Stimulated activated CD8-positive, alpha-beta memory T cell treated with anti-CD3 and anti-CD28 coated beads, Interleukin-2, amount 100 ng/mL, for 48 hours (primary cell): ENCODE measurements around the gene MCAT.
A peak's percentile ranks its signal among the peaks of the same experiment; 100 is the strongest.

Source experiments
- DNase-seq, 2 donors: peaks; one replicate each; pipeline ENCODE4 v3.0.0-alpha.2; 2020; ENCODE audit warnings: low read depth in 2 of 2

The MCAT gene, protein sequence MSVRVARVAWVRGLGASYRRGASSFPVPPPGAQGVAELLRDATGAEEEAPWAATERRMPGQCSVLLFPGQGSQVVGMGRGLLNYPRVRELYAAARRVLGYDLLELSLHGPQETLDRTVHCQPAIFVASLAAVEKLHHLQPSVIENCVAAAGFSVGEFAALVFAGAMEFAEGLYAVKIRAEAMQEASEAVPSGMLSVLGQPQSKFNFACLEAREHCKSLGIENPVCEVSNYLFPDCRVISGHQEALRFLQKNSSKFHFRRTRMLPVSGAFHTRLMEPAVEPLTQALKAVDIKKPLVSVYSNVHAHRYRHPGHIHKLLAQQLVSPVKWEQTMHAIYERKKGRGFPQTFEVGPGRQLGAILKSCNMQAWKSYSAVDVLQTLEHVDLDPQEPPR

DNA sequence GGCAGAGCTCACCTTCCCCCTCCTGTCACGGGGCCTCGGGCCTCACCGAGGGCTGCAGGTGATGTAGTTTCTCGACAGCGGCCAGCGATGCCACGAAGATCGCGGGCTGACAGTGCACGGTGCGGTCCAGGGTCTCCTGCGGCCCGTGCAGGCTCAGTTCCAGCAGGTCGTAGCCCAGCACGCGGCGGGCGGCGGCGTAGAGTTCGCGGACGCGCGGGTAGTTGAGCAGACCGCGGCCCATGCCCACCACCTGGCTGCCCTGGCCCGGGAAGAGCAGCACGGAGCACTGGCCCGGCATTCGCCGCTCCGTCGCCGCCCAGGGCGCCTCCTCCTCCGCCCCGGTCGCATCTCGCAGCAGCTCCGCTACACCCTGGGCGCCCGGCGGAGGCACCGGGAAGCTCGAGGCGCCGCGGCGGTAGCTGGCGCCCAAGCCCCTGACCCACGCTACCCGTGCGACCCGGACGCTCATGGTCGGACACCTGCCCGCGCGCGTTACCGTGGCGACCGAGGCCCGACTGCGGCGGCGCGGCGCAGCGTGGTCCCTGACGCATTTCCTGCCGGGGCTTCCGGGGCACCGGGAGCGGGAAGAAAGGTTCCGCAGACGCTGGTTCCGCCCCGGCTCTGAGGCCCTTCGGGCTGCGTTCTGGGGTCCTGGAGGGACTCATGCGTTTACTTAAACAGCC lies at the start of gene MCAT:
Gene MCAT, minus strand, starts transcription at position 519 of the 683 bp plus-strand sequence. Its CDS starts 50 bp downstream, at position 469.
- DNase-seq = peak; percentile 81 to 82

DNA sequence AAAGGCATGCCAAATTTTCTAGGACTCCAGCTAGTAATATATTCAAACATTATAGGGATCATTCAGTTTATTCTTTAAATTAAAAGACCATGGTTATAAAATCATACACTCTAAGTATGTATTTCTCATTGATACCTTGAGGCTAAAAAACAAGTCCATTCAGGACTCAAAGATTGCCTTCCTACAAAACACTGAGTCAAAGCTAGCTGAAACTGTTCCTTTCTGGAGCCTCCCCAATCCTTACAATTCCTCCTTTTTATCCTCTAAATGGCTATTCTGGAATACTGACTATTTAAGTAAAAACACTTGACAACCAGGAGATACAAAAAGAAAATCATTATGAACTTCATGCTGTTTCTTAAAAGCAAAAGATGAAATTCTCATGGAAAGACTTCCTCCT lies 48.6 kb upstream of the MCAT start:
- DNase-seq = no peak

DNA sequence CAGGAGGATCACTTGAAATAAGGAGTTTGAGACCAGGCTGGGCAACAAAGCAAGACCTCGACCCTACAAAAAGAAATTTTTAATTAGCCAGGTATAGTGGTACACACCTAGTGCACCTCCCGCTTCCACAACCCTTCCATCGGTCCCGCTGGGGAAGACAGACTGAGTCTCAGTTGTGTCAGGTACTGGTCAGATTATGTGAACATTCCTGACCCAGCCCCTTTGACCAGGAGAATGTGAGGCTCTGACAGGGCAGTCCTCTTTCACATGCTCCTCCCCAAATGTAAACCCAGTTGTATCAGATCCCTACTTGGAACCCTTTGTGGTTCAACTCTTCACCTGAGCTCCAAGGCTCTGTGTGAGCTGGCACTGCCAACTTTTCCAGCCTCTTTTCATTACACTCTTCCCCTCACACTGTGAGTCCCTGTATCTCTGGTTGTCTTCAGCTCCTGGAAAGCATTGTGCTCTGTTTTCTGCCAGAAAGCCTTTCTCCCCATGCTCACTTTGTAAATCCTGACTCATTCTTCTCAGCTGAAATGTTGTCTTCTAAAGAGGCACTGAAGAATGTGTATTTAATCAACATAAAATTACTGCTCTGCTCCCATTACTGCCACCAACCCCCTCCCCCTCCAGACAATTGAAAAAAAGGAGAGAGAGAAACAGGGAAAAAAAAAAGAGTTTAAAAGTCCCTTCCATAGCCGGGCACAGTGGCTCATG lies 45.8 kb upstream of the MCAT start:
- no peak for DNase-seq

DNA sequence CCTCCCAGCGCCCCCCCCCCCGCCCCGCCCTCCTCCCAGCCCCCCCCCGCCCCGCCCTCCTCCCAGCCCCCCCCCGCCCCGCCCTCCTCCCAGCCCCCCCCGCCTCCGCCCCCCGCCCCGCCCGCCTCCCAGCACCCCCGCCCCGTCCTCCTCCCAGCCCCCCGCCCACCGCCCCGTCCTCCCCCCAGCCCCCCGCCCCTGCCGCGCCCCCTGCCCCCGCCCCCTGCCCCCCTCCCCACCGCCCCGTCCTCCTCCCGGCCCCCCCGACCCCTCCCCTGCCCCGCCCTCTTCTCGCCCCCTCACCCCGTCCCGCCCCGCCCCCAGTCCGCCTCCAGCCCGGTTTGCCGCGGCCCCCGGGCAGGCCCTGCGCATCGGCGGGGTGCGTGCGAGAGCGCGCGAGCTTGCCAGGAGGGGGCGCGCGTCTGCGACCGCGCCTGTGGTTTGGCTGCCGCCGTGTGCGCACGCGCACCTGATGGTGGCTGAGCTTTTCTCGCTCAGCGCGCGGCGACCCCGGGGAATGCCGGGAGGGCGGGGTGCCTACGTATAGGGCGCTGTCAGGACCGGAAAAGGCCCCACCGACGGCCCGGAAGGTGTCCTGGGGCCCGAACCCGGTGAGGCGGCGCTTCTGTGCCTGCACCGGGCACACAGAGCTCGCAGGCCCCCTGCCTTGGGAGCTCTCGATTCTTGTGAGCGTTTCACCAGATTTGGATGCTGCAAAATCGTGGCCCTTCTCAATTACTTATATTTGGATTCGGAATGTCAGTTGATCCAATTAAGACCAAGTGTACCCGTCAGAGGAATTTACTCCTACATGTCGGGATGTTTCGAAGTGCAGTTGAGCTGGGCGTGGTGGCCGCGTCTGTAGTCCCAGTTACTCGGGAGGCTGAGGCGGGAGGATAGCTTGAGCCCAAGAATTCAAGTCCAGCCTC lies 44.2 kb upstream of the MCAT start:
- peak; percentile 95 to 97 for DNase-seq

DNA sequence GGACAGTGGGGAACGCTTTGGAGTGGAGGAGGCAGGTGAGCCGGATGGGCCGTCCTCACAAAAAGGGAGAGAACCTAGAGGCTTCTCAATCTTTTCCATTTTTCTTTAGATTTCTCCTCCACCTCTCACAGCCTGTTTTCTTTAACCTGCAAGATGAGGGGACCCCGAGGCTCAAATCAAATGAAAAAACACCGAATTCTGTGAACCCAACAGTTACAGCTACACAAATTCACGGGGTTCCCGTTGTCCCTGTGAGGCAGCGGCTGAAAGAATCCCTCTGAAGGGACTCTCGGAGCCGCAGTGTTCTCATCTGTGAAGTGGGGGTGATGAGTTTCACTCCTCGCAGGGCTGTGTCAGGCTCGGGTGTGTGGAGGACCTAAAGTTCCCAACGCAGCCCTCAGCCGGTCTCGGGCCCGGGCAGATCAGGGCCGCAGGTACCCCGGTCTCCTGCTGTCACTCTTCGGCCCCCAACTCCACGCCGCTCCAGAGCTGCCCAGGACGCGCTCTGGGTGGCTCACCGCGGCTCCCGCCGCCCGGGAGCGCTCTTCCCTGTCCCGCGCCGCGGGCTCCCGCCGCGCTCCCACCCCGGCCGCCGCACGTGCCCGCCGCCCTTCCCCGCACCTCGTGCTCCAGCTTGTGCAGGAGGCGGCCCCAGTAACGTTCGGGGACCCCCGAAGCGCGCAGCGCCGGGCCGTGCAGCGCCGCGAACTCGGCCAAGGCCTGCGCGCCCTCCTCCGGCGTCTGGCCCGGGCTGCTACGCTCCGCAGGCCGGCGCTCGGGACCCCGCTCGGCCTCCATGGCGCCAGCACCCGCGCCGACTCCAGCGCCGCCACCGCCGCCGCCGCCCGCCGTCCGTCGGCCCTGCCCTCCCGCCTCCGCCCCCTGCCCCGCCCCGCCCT lies 43.3 kb upstream of the MCAT start, which contains the start of gene TTLL12:
Gene TTLL12, minus strand, starts transcription at position 863 of the 899 bp plus-strand sequence. Its CDS starts 65 bp downstream, at position 798.
- DNase-seq = peak; percentile 36 to 46

DNA sequence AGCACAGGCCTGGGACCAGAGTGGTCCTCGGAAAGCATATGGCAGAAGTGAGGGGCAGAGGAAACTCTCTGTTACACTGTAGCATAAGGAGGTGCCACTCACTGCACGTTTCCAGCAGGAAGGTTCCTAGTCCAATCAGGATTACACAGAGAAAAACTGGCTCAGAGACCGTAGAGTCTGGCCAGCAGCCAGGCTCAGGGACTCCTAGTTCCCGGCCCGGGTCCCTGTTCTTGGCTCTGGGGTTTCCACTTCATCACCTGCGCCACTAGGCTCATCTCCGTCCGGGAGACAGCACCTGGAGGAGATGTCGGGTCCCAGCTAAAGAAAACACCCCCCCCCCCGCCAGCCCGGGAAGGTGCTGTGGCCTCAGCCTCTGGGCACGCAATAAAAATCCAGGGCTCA lies 42.7 kb upstream of the MCAT start:
- DNase-seq = no peak

DNA sequence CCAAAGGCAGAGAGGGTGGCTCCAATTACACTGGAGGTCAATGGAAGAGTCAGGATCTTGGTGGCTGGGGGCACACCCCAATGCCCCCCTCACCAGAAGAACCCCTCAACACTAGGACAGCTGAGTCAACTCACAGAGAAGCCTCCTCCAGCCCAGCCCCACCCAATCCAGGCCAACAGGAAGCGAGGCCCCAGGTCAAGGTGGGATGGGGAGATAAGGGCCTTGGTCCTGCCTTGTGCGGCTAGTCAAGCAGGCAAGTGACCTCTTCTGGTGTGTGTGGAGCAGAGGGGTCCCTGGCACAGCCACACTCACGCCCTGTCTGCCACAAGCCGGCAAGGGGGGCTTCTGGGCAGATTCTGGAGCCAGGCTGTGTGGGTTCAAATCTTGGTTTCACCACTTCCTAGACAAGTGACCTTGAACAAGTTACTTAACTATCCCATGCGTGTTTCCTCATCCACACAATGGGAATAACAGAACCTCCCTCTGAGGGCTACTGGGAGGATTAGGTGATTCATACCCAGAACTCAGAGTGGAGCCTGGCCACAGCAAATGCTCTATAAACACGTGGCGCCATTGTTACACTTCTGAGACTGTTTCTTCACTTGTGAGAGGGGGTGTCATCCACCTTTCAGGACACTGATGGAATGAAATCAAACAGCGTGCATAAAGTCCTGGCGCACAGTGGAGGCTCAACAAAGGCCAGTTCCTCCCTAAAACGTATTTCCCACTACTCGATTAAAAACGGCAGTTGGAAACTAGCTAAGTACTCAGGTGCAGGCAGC lies 40.5 kb upstream of the MCAT start:
- DNase-seq = no peak

DNA sequence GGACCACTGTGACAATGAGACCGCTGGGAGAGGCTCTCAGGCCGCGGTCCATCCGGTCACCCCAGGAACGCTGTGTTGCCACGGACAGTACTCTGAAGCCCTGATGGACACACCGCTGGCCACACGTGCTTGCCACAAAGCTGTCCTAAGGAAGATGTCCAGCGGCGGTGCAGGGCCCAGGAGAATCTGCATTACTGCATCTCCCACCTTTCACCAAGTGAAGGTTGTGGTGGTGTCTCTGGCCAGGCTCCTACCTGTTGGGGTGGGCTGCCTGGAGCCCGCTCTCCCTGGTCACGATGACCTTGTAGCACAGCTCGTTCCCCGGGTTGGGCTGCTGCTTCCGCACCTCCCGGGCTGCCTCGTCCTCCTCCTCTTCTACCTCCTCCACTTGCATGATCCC lies 39.5 kb upstream of the MCAT start:
- no peak for DNase-seq

DNA sequence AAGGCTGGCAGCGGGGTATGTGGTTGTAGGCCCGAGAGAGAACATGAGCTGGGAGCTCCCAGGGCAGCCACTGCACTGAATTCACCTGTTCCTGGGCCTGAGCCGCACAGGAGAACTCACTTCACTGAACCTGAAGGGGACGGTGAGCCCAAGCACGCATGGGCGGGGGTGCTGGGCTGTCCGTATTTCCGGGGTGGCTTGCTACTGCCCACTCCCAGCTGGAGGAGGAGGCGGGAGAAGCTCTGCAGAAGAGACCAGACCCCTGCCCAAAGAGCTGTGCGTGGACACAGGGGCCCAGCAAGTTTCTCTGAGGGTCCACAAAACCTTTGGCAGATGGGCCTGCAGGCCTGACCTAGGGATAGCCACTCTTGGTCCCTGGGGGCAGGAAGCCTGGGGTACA lies 38.9 kb upstream of the MCAT start:
- DNase-seq = no peak

DNA sequence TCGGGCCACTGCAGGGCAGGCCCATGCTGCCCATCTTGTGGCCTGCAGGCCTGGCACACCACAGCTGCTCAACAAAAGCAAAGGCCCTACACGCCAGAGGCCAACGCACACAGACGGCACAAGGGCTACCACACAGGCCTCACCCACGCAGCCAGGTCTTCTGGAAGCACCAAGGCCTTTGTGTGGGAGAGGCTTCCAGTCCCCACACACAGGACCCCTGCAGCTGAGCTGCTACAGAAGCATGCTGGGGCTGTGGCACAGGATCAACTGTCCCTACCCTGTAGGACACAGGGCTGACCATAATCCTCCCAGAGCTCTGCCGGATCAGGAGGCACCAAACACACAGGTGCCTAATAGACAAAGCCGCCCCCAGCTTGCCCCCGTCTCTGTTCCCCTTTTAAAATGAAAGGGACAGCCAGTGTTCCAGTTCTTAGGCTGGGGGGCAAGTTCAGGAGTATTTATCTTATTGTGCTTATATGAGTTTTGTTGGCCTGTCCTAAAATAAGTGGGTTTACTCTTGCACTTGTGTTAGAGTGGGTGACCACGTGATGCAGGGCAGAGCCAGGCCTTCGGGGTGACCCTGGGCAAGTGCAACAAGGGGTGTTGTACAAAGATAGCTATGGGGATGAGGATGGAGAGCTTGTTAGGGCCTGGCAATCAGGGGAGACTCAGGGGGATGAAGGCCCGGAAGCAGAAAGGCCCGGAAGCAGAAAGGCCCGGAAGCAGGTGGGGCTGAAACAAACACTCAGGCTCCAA lies 38.3 kb upstream of the MCAT start:
- DNase-seq = no peak

DNA sequence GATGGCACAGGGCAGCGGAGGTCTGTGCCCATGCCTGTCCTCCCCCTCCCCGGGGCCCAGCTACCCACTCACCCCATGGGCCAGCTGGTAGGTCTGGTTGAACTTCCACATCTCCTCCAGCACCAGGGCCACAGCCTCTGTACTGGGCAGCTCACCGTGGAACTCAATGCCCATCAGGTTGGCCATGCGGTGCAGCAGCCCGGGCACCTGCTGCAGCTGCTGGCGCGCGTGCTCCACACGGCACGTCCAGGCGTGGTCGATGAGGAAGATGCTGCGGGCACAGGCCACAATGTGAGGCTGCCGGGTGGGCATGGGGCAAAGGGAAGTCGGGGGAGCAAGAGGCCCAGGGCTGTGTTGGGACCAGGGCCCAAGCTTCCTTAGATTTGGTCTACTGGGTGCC lies 37.5 kb upstream of the MCAT start:
- no peak for DNase-seq

DNA sequence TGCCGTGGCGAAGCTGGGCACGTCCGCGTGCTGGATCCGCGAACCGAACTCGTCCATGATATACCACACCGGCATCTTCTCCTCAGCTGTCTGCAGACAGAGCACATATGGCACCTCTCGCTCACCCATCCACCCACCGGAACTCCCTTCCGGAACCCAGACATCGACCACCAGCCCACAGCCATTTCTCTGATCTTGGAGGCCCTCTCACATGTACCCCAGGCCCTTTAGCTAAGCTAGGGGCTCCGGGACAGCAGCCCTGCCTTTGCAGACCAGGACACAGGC lies 36.7 kb upstream of the MCAT start:
- no peak for DNase-seq

DNA sequence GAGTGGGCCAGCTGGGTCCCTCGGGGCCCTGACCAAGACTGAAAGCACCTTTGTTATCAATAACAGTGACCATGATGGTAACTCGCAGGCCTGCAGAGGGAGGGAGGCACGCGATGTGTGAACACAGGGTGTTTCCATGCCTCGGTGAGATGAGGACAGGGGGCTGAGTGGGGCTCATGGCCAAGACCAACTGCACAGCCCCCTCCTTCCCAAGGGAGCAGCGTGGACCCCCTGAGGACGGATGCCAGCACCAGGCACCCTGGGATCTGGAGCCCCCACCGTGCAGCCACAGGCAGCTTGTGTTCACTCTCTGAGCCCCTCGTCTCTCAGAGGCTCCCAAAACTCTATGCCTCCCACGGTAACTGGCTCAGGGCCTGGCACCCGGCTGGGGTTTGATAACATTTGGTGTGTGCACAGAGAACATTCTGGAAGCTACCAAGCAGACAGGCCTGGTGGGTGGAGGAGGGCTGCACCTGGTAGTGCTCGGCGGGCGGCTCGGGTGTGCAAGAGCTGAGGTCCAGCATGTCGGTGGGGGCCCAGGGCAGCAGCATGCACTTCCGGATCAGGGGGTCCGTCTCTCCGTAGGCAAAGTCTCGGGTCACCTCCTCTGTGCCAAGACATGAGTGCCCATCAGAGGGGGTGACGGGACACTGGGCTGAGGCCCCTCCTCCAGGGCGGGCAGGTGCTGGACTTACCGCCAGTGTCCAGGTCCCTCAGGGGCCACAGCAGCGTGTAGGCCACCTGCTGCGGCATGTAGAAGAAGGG lies 36.1 kb upstream of the MCAT start:
- DNase-seq = no peak

DNA sequence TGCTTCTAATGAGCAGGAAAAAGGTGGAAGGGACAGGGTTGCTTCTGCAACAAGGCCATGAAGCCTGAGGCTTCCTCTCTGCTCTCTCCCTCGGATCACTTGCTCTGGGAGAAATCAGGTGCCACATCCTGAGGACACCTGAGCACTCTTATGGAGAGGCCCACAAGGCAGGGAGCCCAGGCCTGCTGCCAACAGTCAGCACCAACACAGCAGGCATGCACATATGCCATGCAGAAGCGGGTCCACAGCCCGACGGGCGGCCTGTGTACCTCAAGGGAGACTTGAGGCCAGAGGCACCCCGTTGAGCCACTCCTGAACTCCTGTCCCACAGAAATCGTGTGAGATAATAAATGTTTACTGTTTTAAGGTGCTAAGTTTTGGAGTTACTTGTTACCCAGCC lies 34.3 kb upstream of the MCAT start:
- no peak for DNase-seq

DNA sequence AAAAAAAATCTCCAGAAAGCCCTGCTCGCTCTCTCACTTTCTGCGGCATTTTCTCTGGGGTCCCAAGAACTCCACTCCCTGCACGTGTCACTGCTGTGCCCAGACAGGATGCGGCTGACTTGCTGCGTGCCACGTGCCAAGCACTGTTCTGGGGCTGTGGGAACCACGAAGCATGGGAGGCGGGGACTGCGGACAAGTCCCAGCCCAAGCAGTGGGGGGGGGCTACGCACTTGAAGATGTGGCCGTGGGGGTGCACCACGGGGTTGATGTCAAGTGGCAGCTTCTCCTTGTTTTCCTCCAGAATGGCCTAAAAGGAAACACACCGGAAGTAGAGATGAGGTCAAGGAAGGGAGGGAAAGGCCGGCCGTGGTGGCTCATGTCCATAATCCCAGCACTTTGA lies 32.9 kb upstream of the MCAT start:
- DNase-seq = no peak

DNA sequence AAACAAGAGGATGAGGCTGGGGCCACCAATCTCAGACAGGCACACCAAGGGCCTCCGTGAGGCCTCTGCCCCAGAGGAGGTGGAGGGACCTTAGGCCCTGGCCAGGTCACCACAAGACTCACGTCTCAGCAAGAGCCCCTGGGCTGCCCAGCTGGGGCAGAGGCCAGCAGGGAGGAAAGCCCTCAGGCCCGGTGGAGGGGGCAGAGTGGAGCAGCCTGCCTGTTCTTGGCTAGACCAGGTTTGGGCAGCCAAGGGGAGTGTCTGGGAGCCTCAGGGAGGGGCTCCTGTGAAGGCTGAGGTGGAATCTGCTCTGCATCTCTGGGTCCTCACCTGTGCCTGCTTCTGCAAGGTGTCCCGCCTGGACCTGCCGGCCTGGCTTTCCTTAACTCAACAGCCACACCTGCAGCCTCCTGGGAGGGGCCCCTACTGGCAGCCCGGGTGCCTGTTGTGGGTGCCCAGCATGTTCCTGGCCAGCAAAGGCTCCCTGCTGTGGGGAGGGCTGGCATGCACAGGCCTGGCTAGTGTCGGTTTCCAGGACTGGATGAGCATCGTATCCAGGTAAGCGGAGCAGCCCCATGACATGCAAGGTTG lies 31.8 kb upstream of the MCAT start:
- DNase-seq = no peak

DNA sequence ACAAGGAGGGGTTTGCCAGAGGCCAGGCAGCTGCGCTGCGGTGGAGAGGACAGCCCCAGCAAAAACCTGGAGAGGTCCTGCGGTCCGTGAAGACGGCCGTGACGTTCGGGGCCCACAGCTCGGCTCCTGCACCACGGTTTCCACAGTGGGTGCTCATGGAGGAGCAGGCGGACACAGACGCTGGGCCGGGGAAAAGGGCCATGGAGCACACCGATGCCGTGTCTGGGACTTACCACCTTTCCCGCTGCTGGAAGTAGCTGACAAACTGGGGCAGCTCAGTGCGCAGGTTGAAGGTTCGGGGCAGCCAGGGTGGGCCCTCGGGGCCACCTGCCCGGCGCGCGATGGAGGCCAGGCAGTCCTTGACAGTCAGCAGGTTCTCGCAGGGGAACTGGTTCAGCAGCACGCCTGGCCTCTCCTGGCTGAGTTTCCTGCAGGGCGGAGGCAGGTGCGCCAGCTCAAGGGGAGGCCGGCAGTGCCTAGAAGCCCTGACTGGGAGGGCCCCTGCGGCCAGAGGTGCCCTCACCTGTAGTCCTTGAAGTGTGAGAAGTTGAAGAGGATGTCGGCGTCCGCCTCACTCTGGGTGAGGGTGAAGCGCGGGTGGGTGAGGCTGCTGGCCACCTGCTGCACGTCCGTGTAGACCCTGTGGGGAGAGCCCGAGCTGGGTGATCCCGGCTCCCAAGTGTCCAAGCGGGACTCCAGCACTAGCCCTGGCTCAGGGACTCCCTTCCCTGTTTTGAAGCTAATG lies 30.9 kb upstream of the MCAT start:
- DNase-seq = no peak
